Activated T-helper 17 cell treated with anti-CD3 and anti-CD28 coated beads, Interleukin-2, amount 50 U/mL, for 72 hours (primary cell): ENCODE measurements around the gene LHX8. TPM values are rescaled to one million over a fixed set of nuclear protein-coding genes. Genes with fewer than 3 reads are reported as not detected.
A peak's percentile ranks its signal among the peaks of the same experiment; 100 is the strongest.

Source experiments
- ATAC-seq: fragments of 150-1000 bp; cut with Tn5 transposase; replicated peaks from 2 replicates; pipeline ENCODE4 v1.10.0; 2021; ENCODE audit warnings: mild to moderate bottlenecking, moderate library complexity
- H3K27ac Mint-ChIP-seq: one replicate; pipeline ENCODE4 v1.8.0; 2022; ENCODE audit warnings: mixed read lengths
- H3K27me3 Mint-ChIP-seq: one replicate; pipeline ENCODE4 v1.8.0; 2022; ENCODE audit warnings: mixed read lengths
- H3K36me3 Mint-ChIP-seq: one replicate; pipeline ENCODE4 v1.8.0; 2022; ENCODE audit warnings: low read depth, mild to moderate bottlenecking, mixed read lengths
- H3K4me1 Mint-ChIP-seq: one replicate; pipeline ENCODE4 v1.8.0; 2022; ENCODE audit warnings: mixed read lengths
- H3K4me3 Mint-ChIP-seq: one replicate; pipeline ENCODE4 v1.8.0; 2022; ENCODE audit warnings: mild to moderate bottlenecking, mixed read lengths
- H3K9me3 Mint-ChIP-seq: one replicate; pipeline ENCODE4 v1.8.0; 2022; ENCODE audit warnings: mixed read lengths
- total RNA-seq, 2 donors: library from RNA; stranded (reverse); gene quantifications; one replicate each; pipeline ENCODE4 v1.2.3, GENCODE V29; 2022

LHX8 gene
- total RNA-seq, 2 donors from 2014 or later: not detected

DNA sequence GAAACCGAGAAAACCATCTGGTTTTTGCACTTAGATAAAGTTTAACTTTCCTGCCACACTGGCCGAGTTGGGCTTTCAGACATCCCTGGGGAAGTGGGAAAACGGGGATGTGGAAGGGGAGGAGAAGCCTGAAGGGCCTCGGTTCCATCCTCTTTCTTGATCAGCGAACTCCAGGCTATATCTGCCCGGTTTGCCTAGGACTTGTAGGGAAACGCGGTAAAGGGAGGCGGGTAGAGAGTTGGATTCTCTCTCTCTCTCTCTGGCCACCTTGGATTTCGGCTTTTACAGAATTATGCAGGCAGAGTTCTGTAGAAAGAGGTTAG is 4.6 kb upstream of the LHX8 start:
- Mint-ChIP-seq H3K9me3 (peaks cover 12% of the 10 kb centered on the region), H3K36me3 (no peaks in the 10 kb centered on the region), H3K27me3 (peaks cover 73% of the 10 kb centered on the region), H3K4me3 (no peak overlapping the region), H3K4me1 (no peaks in the 10 kb centered on the region), H3K27ac (no peak overlapping the region)
- no peak for ATAC-seq

DNA sequence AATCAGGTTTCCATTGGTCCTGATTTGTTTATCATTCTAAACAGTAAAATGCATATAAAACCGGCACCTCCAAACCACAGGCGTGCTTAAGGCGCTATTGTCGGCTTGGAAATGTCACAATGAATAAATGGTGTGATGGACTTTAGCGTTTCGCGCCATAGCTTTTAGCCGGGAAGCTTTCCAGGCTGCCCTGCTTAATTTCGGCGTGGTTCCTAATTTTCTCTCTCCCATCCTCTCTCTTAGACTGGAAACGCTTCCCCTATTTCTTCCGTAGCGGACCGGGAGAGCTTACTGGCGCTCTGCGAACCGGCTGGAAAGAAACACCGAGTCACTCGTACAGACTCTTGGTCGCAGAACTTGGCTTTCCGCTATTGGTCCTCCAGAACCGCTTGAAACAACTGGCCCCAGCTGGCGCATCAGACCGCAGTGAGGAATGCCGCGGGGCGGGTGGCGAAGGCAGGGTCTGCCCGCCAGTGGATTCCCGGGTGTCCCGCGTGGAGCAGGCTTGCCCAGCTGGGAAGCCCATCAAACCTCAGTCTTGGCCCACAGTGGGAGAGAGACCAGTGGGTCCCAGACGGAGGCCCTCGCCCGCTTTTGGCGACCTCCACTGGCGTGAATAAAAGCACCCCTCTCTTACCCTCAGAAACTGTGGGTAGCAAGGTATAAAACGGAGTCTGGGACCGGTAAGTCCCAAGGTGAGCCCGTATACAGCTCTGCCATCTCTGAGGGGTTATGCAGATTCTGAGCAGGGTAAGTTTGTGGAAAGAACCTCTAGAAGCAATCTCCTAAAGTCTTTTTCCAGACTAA is 4.0 kb upstream of the LHX8 start:
- no peak overlapping the region for H3K27ac Mint-ChIP-seq
- H3K4me3 Mint-ChIP-seq: no peak overlapping the region
- H3K36me3 Mint-ChIP-seq: no peaks in the 10 kb centered on the region
- ATAC-seq: no peak
- no peaks in the 10 kb centered on the region for H3K4me1 Mint-ChIP-seq
- H3K9me3 Mint-ChIP-seq: peaks cover 12% of the 10 kb centered on the region
- H3K27me3 Mint-ChIP-seq: peaks cover 73% of the 10 kb centered on the region

DNA sequence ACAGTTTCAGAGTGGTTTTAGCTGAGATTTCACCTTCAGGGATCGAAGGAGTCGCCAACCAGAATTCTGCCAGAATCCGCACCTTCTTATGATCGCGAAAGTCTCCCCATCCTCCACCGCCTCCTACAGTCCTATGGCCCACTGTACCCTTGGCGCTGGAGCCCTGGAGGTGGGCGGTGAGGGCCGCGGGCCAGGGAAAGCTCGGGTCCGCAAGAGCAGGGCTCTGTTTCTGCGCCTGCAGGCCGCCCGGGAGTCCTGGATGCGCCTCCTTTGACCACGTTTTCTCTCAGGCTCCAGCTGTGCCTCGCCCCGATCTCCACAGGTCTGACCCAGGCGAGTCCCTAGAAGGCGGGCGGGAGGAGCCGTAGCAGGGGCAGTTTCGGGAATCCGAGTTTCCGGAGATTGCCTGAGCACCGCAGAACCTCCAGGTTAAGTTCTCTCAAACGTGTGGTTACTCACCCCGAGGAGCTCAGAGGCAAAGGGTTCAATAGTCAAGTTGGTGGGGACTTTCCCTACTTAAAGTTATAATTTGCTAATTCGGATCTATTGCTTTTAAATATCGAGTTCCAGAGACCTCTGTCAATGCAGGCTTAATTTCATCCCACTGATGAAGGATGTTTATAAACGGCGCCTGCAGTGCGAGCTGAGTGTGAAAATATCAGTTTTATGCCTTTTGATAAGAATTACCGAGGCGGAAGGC is 3.2 kb upstream of the LHX8 start:
- no peak overlapping the region for H3K27ac Mint-ChIP-seq
- no peak overlapping the region for H3K4me3 Mint-ChIP-seq
- H3K27me3 Mint-ChIP-seq: peaks cover 74% of the 10 kb centered on the region
- H3K36me3 Mint-ChIP-seq: no peaks in the 10 kb centered on the region
- no peaks in the 10 kb centered on the region for H3K4me1 Mint-ChIP-seq
- no peak for ATAC-seq
- peaks cover 12% of the 10 kb centered on the region for H3K9me3 Mint-ChIP-seq

DNA sequence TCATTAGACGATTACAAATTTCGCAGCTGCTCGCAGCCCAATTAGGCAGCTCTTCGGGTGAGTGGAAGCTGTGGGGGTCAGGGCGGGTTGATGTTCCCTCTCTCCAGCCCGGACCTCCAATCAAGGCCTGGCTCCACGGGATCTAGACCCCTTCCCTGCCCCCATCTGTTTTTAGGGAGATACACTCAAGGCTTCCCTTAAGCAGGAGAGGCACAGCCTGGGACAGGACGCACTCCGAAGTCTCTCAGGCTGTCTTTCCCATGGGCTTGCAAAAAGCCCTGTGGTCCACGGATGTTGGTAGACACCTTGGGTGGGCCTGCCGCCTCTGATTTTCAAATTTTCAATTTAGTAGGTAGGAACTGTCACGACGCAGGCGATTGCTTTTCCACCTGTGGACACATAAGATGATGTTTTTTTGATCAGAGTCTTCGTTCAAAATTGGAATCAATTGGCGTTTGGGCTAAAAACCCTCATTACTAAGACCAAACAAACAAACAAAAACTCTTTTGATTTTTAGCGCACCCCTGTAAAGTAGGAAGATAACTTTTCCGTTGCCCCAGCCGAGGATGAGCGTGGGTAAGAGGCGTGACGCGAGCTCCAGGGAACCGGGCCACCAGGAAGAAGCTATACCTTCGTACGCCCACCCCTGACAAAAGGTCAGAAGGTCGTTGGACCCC is 2.5 kb upstream of the LHX8 start:
- H3K9me3 Mint-ChIP-seq: peaks cover 12% of the 10 kb centered on the region
- no peaks in the 10 kb centered on the region for H3K36me3 Mint-ChIP-seq
- H3K4me1 Mint-ChIP-seq: no peaks in the 10 kb centered on the region
- no peak overlapping the region for H3K27ac Mint-ChIP-seq
- H3K27me3 Mint-ChIP-seq: peaks cover 74% of the 10 kb centered on the region
- no peak for ATAC-seq
- H3K4me3 Mint-ChIP-seq: no peak overlapping the region

DNA sequence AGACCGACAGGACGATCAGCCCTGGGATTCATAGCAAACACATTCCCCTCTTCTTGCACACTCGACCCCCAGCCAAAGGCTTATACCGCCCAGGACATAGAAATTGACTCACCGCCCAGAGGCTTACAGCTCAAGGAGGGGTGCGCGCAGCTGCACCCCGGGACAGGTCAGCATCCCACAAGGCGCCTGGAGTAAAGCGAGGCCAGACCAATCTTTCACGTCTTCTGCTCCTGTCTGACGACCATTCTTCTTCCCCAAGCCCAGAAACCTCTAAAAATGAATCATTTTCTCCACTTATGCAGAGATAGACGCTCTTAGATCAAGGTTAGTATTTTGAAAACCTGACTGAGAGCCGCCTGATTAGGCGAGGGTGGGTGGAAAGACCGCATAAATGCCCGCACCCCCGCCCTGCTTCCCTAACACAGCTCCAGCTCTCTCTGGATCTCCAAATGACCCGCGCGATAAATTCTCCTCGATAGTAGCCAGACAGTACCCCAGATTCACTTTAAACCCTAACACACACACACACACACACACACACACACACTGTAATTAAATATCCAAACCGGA is 1.9 kb upstream of the LHX8 start:
- Mint-ChIP-seq H3K4me3 (no peak overlapping the region), H3K9me3 (peaks cover 12% of the 10 kb centered on the region)
- no peak for ATAC-seq

DNA sequence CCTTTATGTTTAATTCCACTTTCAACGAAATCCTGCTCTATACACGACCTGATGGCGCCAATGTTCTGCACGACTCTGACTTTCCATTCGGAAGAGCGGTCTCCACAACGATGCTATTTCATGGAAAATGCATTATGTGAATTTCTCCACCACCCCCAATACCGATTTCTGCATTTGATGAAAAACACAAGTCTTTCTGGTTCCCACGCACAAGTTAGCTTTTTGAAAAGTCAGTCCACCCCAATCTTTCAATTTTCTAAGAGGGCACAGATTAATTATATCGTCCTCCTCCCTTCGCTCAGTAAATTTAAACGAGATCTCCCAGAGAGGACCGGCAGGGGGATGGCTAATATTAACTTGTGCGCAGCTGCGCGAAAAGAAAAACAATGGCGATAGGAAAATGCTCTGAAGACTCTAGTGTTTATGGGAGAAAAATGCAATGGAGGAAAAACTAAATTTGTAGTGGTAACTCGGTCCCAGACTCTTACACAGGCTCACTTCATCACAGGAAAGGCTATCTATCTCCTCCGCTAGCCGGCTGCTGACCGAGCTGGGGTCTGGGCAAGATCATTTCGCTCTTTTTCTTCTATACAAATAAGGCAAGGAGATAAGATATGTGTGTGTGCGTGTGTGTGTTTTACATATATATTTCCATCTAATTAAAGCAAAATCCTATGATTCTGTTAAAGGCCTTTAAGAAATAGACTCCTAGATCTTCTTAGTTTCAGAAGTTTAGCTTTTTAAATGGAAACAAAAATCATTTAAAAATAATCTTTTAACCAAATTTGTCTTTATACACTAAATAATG is 1.2 kb upstream of the LHX8 start:
- no peaks in the 10 kb centered on the region for H3K4me1 Mint-ChIP-seq
- H3K27me3 Mint-ChIP-seq: peaks cover 71% of the 10 kb centered on the region
- H3K9me3 Mint-ChIP-seq: peaks cover 8% of the 10 kb centered on the region
- H3K4me3 Mint-ChIP-seq: no peak overlapping the region
- no peak for ATAC-seq
- no peaks in the 10 kb centered on the region for H3K36me3 Mint-ChIP-seq
- H3K27ac Mint-ChIP-seq: no peak overlapping the region

More for the DNA sequence above, 1.9 kb upstream of the LHX8 start:
- Mint-ChIP-seq H3K27me3 (peaks cover 71% of the 10 kb centered on the region), H3K4me1 (no peaks in the 10 kb centered on the region), H3K36me3 (no peaks in the 10 kb centered on the region), H3K27ac (no peak overlapping the region)

DNA sequence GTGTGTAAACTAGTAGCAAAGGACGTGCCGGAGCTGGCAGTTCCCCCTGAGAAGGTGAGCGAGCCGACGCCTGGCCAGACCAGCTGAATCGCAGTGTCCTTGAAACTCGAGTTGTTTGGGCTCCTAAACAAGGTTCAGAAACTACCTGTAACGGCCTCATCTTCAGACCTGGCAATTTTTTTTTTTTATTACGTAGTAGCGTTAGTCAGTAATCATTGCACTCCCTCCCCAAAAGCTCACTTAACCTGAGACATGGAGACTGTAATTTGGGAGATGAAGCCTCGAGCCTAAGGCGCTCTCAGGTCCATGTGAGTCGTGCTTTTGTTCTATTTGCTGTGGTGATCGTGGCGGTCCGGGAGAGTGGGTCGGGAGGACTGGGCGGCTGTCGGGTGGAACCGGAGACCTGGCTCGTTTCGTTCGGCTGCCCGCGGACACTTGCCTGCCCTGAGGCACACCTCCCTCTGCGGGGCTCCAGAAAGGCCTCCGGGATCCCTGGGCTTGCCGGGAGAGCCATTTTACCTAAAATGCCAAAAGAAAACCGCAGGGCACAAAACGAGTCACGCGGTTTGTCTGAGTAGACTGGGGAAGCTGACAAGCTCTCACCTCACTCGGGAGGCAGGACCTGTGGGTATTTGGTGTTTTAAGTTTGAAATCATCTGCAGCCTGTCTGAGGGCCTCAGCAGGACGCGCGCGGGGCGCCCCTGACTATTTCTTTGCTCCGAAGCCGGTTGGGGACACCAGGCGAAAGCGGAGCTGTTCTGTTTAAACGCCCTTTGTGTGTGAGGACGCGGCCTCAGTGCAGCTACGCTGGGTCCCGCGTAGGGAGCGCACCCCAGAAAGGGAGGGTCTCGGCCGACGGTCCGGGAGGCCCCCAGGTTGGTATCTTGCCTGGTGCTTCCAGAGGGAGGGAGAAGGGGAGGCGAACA is 722 bp downstream of the LHX8 start:
- H3K4me3 Mint-ChIP-seq: peak overlapping the region; percentile 53
- peaks cover 68% of the 10 kb centered on the region for H3K27me3 Mint-ChIP-seq
- H3K36me3 Mint-ChIP-seq: no peaks in the 10 kb centered on the region
- H3K4me1 Mint-ChIP-seq: no peaks in the 10 kb centered on the region
- no peak for ATAC-seq
- H3K27ac Mint-ChIP-seq: no peak overlapping the region
- peaks cover 8% of the 10 kb centered on the region for H3K9me3 Mint-ChIP-seq

DNA sequence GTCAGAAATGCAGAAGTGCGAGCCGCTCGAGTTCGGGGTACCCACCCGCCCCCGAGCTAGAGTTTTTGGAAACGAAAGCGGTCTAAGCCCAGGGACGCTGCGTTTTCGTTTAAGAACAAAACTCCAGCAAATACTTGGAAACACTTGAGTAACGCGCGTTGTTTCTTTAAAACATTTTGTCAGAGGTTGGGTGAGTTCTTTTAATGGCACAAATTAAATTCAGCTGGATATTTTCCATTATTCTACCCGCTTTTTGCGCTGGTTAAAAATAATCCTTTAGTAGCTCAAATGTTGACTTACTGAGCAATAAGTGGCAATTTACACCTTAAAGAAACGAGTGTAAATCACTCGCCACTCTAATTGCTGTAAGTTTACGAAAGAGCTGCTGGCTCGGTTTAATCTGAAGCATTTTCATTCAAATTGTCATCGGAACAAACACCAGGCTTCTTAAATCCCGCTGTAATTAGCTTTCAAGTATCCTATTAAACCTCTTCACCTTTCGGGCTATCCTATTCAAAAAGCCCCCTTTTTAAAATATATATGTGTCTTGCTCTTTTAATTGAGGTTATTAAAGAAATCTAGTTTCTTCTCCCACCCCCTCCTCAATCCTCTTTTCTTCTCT is 1.5 kb downstream of the LHX8 start:
- Mint-ChIP-seq H3K36me3 (no peaks in the 10 kb centered on the region), H3K27me3 (peaks cover 65% of the 10 kb centered on the region), H3K27ac (no peak overlapping the region), H3K4me3 (peak overlapping the region; percentile 53), H3K9me3 (peaks cover 8% of the 10 kb centered on the region), H3K4me1 (no peaks in the 10 kb centered on the region)
- ATAC-seq: no peak

DNA sequence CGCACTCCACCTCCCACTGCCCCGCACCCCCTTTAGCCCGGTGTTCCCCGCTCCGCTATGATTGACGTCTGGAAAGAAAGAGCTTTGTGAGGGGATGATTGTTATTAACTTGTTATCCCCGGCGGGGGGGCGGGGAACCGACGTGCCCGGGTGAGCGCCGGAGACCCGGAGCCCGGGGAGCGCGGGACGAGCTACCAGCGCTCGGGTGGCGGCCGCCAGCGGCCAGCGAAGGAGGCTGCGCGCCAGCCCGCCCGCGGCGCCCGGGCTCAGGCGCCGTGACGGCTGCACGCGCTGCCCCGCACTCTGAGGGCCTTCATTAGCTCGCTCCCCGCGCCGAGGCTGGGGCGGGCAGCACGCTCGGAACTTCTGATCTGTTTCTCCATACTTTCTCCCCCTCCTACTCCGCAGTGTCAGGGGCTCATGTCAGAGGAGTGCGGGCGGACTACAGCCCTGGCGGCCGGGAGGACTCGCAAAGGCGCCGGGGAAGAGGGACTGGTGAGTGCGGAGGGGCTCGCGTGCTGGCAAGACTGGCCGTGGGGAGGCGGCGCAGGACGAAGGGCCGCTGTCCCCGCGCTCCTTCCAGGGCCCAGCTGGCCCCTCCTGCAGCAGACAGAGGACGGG is 2.1 kb downstream of the LHX8 start:
- H3K27me3 Mint-ChIP-seq: peaks cover 58% of the 10 kb centered on the region
- H3K4me1 Mint-ChIP-seq: no peaks in the 10 kb centered on the region
- no peak overlapping the region for H3K27ac Mint-ChIP-seq
- H3K9me3 Mint-ChIP-seq: peaks cover 7% of the 10 kb centered on the region
- no peaks in the 10 kb centered on the region for H3K36me3 Mint-ChIP-seq
- no peak overlapping the region for H3K4me3 Mint-ChIP-seq
- ATAC-seq: no peak

DNA sequence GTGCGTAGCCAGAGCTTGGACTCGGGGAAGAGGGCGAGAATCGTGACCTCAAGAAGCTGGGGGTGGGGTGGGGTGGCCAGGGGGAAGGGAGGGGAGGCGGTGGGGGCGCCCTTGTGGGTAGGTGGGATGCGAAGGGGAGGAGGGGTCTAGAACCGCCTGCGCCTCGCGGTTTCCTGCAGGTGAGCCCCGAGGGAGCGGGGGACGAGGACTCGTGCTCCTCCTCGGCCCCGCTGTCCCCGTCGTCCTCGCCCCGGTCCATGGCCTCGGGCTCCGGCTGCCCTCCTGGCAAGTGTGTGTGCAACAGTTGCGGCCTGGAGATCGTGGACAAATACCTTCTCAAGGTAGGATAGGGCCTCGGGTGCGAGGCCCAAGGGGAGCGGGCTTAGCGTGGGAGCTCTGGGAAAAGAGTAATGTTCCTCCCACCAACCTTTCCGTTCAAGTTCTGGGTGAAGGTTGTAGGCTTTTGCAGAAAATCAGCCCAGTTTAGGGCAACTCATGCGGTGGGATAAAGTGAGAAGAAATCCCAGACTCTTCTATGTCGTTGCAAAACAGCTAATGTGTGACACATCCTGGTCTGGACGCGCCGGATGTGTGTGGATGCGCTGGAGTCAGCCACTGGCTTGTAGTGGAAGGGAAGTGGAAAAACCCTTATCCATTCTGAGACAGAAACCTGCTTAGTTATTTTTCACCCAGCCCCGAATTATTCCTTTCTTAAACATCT is 2.9 kb downstream of the LHX8 start:
- Mint-ChIP-seq H3K4me1 (no peaks in the 10 kb centered on the region), H3K36me3 (no peaks in the 10 kb centered on the region), H3K9me3 (peaks cover 5% of the 10 kb centered on the region), H3K4me3 (no peak overlapping the region), H3K27ac (no peak overlapping the region), H3K27me3 (peaks cover 52% of the 10 kb centered on the region)
- ATAC-seq: no peak

DNA sequence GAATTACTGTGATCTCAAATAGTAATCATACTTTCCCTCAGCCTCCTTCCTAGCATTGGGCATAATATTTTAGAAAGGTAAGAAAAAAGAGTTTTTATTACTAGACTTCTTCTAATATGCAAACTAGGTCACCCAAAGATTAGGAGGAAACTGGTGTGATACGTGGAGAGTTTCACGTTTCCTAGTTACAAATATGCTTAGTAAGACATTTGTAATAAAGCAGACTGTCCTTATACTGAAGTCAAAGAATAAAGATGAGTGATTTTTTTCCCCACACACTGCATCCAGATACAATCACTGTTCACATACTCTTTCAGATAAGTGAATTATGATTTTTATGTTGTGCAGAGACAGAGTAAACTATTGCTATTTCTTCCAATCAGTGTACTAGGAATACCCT is 17.9 kb downstream of the LHX8 start:
- Mint-ChIP-seq H3K4me1 (no peaks in the 10 kb centered on the region), H3K27ac (no peak overlapping the region), H3K27me3 (no peaks in the 10 kb centered on the region), H3K4me3 (no peak overlapping the region), H3K9me3 (peaks cover 7% of the 10 kb centered on the region), H3K36me3 (no peaks in the 10 kb centered on the region)
- ATAC-seq: no peak

DNA sequence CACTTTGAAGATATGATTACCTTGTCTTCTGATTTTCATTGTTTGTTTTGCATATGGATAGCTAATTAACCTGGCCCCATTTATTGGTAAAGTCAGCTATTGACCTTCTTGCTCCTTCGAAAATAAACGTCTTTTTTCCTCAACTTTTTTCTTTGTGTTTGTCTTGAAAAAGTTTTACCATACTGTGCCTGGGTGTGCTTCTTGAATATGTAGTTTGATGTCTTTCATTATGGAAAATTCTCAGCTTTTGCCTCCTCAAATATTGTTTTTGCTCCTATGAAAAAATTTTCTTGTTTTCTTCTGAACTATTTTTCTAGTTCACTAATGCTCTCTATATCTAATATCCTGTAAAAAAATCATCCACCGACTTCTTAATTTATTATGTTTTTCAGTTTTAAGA is 25.0 kb downstream of the LHX8 start:
- no peak for ATAC-seq
- Mint-ChIP-seq H3K27ac (no peak overlapping the region), H3K9me3 (peaks cover 3% of the 10 kb centered on the region)

More for the DNA sequence above, 25.0 kb downstream of the LHX8 start:
- Mint-ChIP-seq H3K27me3 (no peaks in the 10 kb centered on the region), H3K4me1 (no peaks in the 10 kb centered on the region), H3K4me3 (no peak overlapping the region), H3K36me3 (no peaks in the 10 kb centered on the region)
